ENCODE data around the gene CLASP1. TPM values are rescaled to one million over a fixed set of nuclear protein-coding genes. Genes with fewer than 3 reads are reported as not detected.
"Not testable (repeated sequence)": the region's sequence is repeated elsewhere in the genome, so short reads cannot be mapped to it uniquely, and the experiment has no call there.

The CLASP1 gene
- total RNA-seq, 3 donors from 2014 or later, result 30.0 to 64.6 (median 35.1) TPM

DNA sequence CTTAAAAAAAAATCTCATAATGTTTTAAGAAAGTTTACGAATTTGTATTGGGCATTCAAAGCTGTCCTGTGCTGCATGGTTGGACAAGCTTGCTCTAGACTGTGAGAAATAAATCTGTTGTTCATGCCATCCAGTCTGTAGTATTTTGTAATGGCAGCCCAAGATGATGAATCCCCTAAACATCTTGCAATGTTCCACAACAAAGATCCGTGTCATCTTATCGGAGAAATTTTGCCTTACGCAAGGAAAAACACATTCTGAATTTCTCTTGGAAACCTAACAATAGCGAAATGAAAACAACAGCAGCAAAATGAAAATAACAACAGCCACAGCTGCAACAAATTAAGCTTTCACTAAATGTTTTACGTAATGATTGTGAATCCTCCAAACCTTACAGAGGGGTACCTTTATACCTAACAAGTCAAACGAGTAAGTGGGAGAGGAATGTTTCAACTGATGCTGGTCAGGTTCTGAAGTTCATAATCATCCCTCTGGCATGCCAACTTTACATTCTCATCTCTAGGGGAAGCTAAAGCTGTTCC, 194.6 kb downstream of the CLASP1 start:
- ATAC-seq, result no peak
- no peaks in the 10 kb centered on the region for H3K4me1 ChIP-seq (ENCODE audit: low read depth)
- no peak overlapping the region for H3K4me3 ChIP-seq
- no peak for DNase-seq
- TF ChIP-seq, protein P1, sequence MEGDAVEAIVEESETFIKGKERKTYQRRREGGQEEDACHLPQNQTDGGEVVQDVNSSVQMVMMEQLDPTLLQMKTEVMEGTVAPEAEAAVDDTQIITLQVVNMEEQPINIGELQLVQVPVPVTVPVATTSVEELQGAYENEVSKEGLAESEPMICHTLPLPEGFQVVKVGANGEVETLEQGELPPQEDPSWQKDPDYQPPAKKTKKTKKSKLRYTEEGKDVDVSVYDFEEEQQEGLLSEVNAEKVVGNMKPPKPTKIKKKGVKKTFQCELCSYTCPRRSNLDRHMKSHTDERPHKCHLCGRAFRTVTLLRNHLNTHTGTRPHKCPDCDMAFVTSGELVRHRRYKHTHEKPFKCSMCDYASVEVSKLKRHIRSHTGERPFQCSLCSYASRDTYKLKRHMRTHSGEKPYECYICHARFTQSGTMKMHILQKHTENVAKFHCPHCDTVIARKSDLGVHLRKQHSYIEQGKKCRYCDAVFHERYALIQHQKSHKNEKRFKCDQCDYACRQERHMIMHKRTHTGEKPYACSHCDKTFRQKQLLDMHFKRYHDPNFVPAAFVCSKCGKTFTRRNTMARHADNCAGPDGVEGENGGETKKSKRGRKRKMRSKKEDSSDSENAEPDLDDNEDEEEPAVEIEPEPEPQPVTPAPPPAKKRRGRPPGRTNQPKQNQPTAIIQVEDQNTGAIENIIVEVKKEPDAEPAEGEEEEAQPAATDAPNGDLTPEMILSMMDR (IDR thresholded peaks at IDR 0.05), result no peak
- no peaks in the 10 kb centered on the region for H3K36me3 ChIP-seq (ENCODE audit: low read depth)
- intact Hi-C loops (cut with DNase I, micrococcal nuclease), result no loop called here
- H3K9me3 ChIP-seq, result no peaks in the 10 kb centered on the region

DNA sequence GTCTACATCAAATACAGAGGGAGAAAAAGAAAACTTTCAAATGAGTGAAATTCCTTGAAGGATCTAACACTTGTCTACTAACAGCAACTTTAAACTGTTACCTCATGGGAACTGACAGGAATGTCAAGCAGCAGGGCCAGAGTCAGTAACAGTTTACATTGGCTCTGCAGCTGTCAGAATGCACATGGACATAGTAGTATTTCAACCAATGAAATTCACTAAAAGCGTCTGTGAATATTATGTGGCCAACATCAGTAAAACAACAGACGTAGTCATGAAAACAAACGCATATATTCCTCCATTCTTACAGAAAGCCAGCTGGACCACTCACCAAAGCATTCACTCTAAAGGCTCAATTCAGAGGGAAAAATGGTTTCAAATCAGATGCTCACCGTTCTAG, 197.9 kb downstream of the CLASP1 start:
- TF ChIP-seq, protein P1 (IDR thresholded peaks at IDR 0.05), result no peak
- Histone ChIP-seq H3K9me3 (no peaks in the 10 kb centered on the region), H3K4me3 (no peak overlapping the region), H3K4me1 (ENCODE audit: low read depth) (no peaks in the 10 kb centered on the region), H3K36me3 (ENCODE audit: low read depth) (no peaks in the 10 kb centered on the region)
- DNase-seq, result no peak
- ATAC-seq, result no peak
- intact Hi-C loops (cut with DNase I, micrococcal nuclease), result no loop called here

DNA sequence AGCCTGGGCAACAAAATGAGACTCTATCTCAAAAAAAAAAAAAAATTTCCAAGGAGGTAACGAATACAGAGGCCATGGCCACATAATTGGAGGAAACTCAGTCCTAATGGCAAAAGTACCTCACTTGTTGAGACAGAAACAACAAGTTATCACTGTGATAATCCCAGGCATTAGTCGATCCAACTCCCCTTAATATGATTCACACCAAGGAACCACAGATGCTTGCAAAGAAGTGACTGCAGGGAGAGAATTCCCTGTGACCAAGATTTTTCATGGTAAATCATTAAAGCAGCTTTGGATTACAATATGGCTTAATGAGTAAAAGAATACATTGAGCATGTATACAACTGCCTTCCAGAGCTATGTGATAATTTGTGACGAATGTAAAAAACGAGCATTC, 199.0 kb downstream of the CLASP1 start:
- no peaks in the 10 kb centered on the region for H3K36me3 ChIP-seq (ENCODE audit: low read depth)
- intact Hi-C loops (cut with DNase I, micrococcal nuclease), result no loop called here
- H3K4me3 ChIP-seq, result no peak overlapping the region
- no peak for DNase-seq
- TF ChIP-seq, protein P1 (IDR thresholded peaks at IDR 0.05), result no peak
- H3K4me1 ChIP-seq (ENCODE audit: low read depth), result no peaks in the 10 kb centered on the region
- H3K9me3 ChIP-seq, result no peaks in the 10 kb centered on the region
- ATAC-seq, result no peak

DNA sequence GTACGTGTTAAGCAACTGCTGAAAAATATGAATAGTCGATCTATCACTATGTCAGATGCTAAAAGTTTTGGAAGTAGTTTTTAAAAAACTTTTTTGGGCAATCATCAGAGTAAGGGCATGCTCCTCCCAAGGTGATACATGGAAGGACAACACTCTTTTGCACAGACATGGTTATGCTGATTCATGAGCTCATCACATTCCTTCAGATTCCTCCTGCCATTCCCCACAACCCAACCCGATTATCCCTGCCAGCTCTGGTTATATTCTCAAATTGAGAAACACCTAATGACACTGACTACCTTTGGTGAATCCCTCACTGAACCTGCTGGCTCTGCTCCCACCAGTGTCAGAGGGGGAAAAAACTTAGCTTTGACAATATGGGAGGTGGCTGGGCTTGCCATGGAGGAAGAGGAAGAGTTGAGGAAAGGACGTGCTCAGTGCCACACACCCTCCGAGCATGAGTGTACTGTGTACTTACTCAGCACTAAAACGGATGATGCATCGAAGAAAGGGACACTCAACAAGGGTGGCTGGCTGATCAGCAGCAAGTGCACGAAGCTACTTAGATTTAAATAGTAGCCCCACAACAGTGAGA, 202.5 kb downstream of the CLASP1 start:
- H3K4me3 ChIP-seq, result no peak overlapping the region
- ATAC-seq (no peak), DNase-seq (no peak)
- intact Hi-C loops (cut with DNase I, micrococcal nuclease), result no loop called here
- no peaks in the 10 kb centered on the region for H3K9me3 ChIP-seq
- TF ChIP-seq, protein P1 (IDR thresholded peaks at IDR 0.05), result no peak
- H3K4me1 ChIP-seq (ENCODE audit: low read depth), result no peaks in the 10 kb centered on the region
- no peaks in the 10 kb centered on the region for H3K36me3 ChIP-seq (ENCODE audit: low read depth)

DNA sequence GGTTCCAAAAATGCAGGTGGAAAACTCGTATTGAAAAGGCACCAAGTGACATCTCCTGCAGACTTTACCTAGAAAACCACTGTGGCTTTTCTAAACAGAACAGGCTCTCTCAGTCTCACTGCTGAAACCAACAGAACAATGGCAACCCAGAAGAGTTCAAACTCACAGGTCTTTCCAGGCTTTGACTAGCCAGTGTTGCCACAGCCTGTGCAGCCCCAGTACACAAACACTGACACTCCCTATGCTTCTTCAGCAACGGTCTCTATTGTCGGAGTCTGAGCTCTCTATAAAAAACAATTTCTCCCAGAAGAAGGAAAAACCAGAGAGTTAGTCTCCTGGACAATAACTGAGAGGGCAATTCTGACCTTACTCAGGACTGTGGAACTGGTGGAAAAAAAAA, 206.4 kb downstream of the CLASP1 start:
- ATAC-seq (no peak), DNase-seq (no peak)
- TF ChIP-seq, protein P1 (IDR thresholded peaks at IDR 0.05), result no peak
- no peaks in the 10 kb centered on the region for H3K36me3 ChIP-seq (ENCODE audit: low read depth)
- no peaks in the 10 kb centered on the region for H3K9me3 ChIP-seq
- intact Hi-C loops (cut with DNase I, micrococcal nuclease), result no loop called here
- no peak overlapping the region for H3K4me3 ChIP-seq
- H3K4me1 ChIP-seq (ENCODE audit: low read depth), result no peaks in the 10 kb centered on the region

DNA sequence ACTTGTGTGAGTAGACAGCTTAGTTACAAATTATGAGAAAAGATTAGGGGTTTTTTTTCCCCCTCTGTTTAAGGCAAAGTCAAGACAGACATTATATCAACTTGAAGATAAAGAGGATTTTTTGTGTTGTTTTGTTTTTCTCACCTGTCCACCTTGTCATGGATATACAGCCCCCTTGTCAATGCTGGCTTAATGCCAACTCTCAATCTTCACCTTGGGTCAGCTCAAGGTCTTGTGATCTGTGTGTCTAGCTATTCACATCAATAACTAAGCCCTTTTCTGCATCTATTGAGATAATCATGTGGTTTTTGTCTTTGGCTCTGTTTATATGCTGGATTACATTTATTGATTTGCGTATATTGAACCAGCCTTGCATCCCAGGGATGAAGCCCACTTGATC, 211.0 kb downstream of the CLASP1 start:
- DNase-seq; H3K36me3 ChIP-seq (ENCODE audit: low read depth); intact Hi-C loops (cut with DNase I, micrococcal nuclease); H3K4me1 ChIP-seq (ENCODE audit: low read depth); H3K9me3 ChIP-seq; ATAC-seq; H3K4me3 ChIP-seq: not testable (repeated sequence)
